Glutamatergic neuron (in vitro differentiated cells): ENCODE data around the gene KIF6. TPM values are rescaled to one million over a fixed set of nuclear protein-coding genes. Genes with fewer than 3 reads are reported as not detected.
"Not testable (repeated sequence)": the region's sequence is repeated elsewhere in the genome, so short reads cannot be mapped to it uniquely, and the experiment has no call there.

Experiments used
- DNase-seq: peaks from one replicate; pipeline ENCODE4 v3.0.0; 2022
- H3K27ac Mint-ChIP-seq: one replicate; pipeline ENCODE4 v1.8.0; 2020; ENCODE audit warnings: mild to moderate bottlenecking, mixed read lengths, inconsistent platforms; ENCODE audit not compliant: unreplicated experiment
- H3K27me3 Mint-ChIP-seq: one replicate; pipeline ENCODE4 v1.8.0; 2020; ENCODE audit warnings: mild to moderate bottlenecking, moderate library complexity, mixed read lengths, inconsistent platforms; ENCODE audit not compliant: unreplicated experiment
- H3K36me3 Mint-ChIP-seq: one replicate; pipeline ENCODE4 v1.8.0; 2020; ENCODE audit warnings: mild to moderate bottlenecking, mixed read lengths, inconsistent platforms; ENCODE audit not compliant: unreplicated experiment
- H3K4me1 Mint-ChIP-seq: one replicate; pipeline ENCODE4 v1.8.0; 2020; ENCODE audit warnings: mild to moderate bottlenecking, low read depth, mixed read lengths, inconsistent platforms; ENCODE audit not compliant: unreplicated experiment
- H3K4me3 Mint-ChIP-seq: one replicate; pipeline ENCODE4 v1.8.0; 2020; ENCODE audit warnings: mild to moderate bottlenecking, mixed read lengths, inconsistent platforms; ENCODE audit not compliant: unreplicated experiment
- H3K9me3 Mint-ChIP-seq: one replicate; pipeline ENCODE4 v1.8.0; 2020; ENCODE audit warnings: mild to moderate bottlenecking, moderate library complexity, mixed read lengths, inconsistent platforms; ENCODE audit not compliant: unreplicated experiment
- total RNA-seq: library from RNA; stranded (reverse); fragmentation: NEBNext Ultra II Directional; extraction: Animal tissue kit (Norgen Biotek cat#: 25700); gene quantifications from one replicate; pipeline ENCODE4 v1.2.1, GENCODE V29; 2021; ENCODE audit not compliant: unreplicated experiment
- TF ChIP-seq, protein P1 (sequence below): fragments of 200-600 bp; sonication (generic); IDR thresholded peaks from one replicate; pipeline ENCODE4 v1.5.0; 2021; ENCODE audit not compliant: partially characterized antibody, unreplicated experiment

The KIF6 gene
- total RNA-seq, 1 donor from 2014 or later: 1.1 TPM

GRCh38 chr6:39517756-39518155, 207.5 kb downstream of the KIF6 start:
- Mint-ChIP-seq H3K27ac (no peak overlapping the region), H3K4me3 (no peak overlapping the region), H3K9me3 (no peaks in the 10 kb centered on the region), H3K27me3 (no peaks in the 10 kb centered on the region), H3K4me1 (no peaks in the 10 kb centered on the region), H3K36me3 (no peaks in the 10 kb centered on the region)
- no peak for DNase-seq
- TF ChIP-seq, protein P1, sequence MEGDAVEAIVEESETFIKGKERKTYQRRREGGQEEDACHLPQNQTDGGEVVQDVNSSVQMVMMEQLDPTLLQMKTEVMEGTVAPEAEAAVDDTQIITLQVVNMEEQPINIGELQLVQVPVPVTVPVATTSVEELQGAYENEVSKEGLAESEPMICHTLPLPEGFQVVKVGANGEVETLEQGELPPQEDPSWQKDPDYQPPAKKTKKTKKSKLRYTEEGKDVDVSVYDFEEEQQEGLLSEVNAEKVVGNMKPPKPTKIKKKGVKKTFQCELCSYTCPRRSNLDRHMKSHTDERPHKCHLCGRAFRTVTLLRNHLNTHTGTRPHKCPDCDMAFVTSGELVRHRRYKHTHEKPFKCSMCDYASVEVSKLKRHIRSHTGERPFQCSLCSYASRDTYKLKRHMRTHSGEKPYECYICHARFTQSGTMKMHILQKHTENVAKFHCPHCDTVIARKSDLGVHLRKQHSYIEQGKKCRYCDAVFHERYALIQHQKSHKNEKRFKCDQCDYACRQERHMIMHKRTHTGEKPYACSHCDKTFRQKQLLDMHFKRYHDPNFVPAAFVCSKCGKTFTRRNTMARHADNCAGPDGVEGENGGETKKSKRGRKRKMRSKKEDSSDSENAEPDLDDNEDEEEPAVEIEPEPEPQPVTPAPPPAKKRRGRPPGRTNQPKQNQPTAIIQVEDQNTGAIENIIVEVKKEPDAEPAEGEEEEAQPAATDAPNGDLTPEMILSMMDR: no peak

DNA sequence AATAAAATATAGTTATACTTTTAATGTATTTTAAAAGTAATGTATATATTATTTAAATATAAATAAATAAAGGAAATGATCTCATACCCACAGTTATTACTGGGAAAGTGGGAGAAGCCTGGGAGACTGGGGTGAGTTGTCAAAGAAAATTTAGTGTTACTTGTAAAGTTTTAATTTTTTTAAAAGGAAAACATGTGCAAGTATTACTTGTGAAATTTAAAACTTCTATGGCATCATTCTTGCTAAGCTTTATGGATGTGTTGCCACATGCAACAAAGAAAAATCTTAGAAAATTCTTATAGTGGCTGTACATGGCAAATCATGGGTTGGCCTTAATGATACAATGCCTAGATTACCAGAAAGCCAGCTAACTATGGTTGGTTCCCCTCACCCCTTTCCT, 208.7 kb downstream of the KIF6 start:
- no peak for DNase-seq
- no peaks in the 10 kb centered on the region for H3K4me1 Mint-ChIP-seq
- H3K4me3 Mint-ChIP-seq: no peak overlapping the region
- H3K27me3 Mint-ChIP-seq: peaks cover 1% of the 10 kb centered on the region
- H3K27ac Mint-ChIP-seq: no peak overlapping the region
- no peaks in the 10 kb centered on the region for H3K9me3 Mint-ChIP-seq
- TF ChIP-seq, protein P1: no peak
- H3K36me3 Mint-ChIP-seq: no peaks in the 10 kb centered on the region

GRCh38 chr6:39515471-39515870, 209.7 kb downstream of the KIF6 start:
- H3K4me1 Mint-ChIP-seq: no peaks in the 10 kb centered on the region
- no peak for DNase-seq
- no peak overlapping the region for H3K4me3 Mint-ChIP-seq
- H3K27ac Mint-ChIP-seq: no peak overlapping the region
- peaks cover 2% of the 10 kb centered on the region for H3K9me3 Mint-ChIP-seq
- H3K36me3 Mint-ChIP-seq: no peaks in the 10 kb centered on the region
- TF ChIP-seq, protein P1: no peak
- H3K27me3 Mint-ChIP-seq: peaks cover 1% of the 10 kb centered on the region

- TF ChIP-seq, protein P1: no peak
- H3K9me3 Mint-ChIP-seq: peaks cover 2% of the 10 kb centered on the region
- DNase-seq: no peak
These were observed 210.2 kb downstream of the KIF6 start for GRCh38 chr6:39515006-39515405.

DNA sequence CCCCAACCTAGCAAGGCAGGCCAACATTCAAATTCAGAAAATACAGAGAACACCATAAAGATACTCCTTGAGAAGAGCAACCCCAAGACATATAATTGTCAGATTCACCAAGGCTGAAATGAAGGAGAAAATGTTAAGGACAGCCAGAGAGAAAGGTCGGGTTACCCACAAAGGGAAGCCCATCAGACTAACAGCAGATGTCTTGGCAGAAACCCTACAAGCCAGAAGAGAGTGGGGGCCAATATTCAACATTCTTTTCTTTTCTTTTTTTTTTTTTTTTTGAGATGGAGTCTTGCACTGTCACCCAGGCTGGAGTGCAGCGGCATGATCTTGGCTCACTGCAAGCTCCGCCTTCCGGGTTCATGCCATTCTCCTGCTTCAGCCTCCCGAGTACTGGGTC, 215.4 kb downstream of the KIF6 start:
- not testable (repeated sequence) for DNase-seq, H3K4me3 Mint-ChIP-seq, H3K27me3 Mint-ChIP-seq, H3K4me1 Mint-ChIP-seq, H3K36me3 Mint-ChIP-seq, H3K9me3 Mint-ChIP-seq, H3K27ac Mint-ChIP-seq

More at GRCh38 chr6:39515006-39515405, 210.2 kb downstream of the KIF6 start:
- H3K27ac Mint-ChIP-seq: no peak overlapping the region
- no peaks in the 10 kb centered on the region for H3K4me1 Mint-ChIP-seq
- no peaks in the 10 kb centered on the region for H3K36me3 Mint-ChIP-seq
- no peak overlapping the region for H3K4me3 Mint-ChIP-seq
- peaks cover 4% of the 10 kb centered on the region for H3K27me3 Mint-ChIP-seq

DNA sequence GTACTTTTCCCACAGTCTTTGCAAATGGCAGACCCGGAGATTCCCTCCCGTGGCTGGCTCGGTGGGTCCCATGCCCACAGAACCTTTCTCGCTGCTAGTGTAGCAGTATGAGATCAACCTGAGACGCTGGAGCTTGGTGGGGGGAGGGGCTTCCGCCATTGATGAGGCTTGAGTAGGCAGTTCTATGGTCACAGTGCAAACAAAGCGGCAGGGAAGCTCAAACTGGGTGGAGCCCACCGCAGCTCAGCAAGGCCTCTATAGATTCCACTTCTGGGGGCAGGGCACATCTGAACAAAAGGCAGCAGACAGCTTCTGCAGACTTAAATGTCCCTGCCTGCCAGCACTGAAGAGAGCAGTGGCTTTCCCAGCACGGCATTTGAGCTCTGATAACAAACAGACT, 216.7 kb downstream of the KIF6 start:
- Mint-ChIP-seq H3K27me3 (peaks cover 6% of the 10 kb centered on the region), H3K27ac (no peak overlapping the region), H3K4me3 (no peak overlapping the region), H3K4me1 (no peaks in the 10 kb centered on the region), H3K9me3 (peaks cover 2% of the 10 kb centered on the region), H3K36me3 (peaks cover 7% of the 10 kb centered on the region)
- no peak for DNase-seq
- TF ChIP-seq, protein P1: no peak
